HL-60 (cell line): ENCODE data around the gene PAOX.

ENCODE experiments used
- DNase-seq, 2 experiments: peaks; one replicate each; pipeline ENCODE4 v3.0.0-alpha.2; 2010 to 2020; ENCODE audit warnings: low read depth in 1 of 2, low spot score in 1 of 2
- H3K27ac ChIP-seq: fragments of 250-450 bp; sonication (Bioruptor Pico); replicated peaks from 2 replicates; pipeline ENCODE4 v1.5.1; 2020; ENCODE audit warnings: mild to moderate bottlenecking, moderate library complexity
- H3K27me3 ChIP-seq: fragments of 250-450 bp; sonication (Bioruptor Pico); 2 replicates; pipeline ENCODE4 v1.5.1; 2021; ENCODE audit warnings: mild to moderate bottlenecking, moderate library complexity; ENCODE audit not compliant: insufficient read depth, poor library complexity, severe bottlenecking
- H3K4me3 ChIP-seq: replicated peaks from 2 replicates; pipeline ENCODE4 v1.5.1; 2011; ENCODE audit warnings: mild to moderate bottlenecking, control low read depth, low read length; ENCODE audit not compliant: insufficient read depth
- CTCF ChIP-seq: IDR thresholded peaks from one replicate; pipeline ENCODE4 v1.5.1; 2011; ENCODE audit warnings: low read length, control low read depth, inconsistent platforms; ENCODE audit not compliant: insufficient read depth
- GABPA ChIP-seq: IDR thresholded peaks from 2 replicates; pipeline ENCODE4 v1.6.1; 2012; ENCODE audit warnings: low read depth
- POLR2AphosphoS5 ChIP-seq: IDR thresholded peaks from 2 replicates; pipeline ENCODE4 v1.6.1; 2012; ENCODE audit warnings: low read depth
- SPI1 ChIP-seq: IDR thresholded peaks from 2 replicates; pipeline ENCODE4 v1.6.1; 2012; ENCODE audit warnings: low read depth, mild to moderate bottlenecking, borderline replicate concordance
- TF ChIP-seq, protein P1 (sequence below): IDR thresholded peaks from 2 replicates; pipeline ENCODE4 v1.6.1; 2012; ENCODE audit warnings: low read depth; ENCODE audit not compliant: insufficient replicate concordance

Gene PAOX

GRCh38 chr10:133357285-133358161 is 21.5 kb upstream of the PAOX start, which contains the start of gene FUOM:
Gene FUOM (minus strand): TSS chr10:133358019. CDS start chr10:133358007, 12 bp downstream.
- H3K27me3 ChIP-seq = no peaks in the 10 kb centered on the region
- peak; percentile 73 to 85 for DNase-seq
- peak within 1 kb of the TSS; percentile 53 for H3K4me3 ChIP-seq
- TF ChIP-seq GABPA (peak; percentile 67; the same call in 1 of the 2 replicates), POLR2AphosphoS5 (peak; percentile 63), SPI1 (no peak; the same call in 1 of the 2 replicates)
- peak within 1 kb of the TSS; percentile 73 for H3K27ac ChIP-seq

- Histone ChIP-seq H3K27ac (no peak overlapping the region), H3K27me3 (no peaks in the 10 kb centered on the region), H3K4me3 (no peak overlapping the region)
- no peak for DNase-seq
- TF ChIP-seq, protein P1, sequence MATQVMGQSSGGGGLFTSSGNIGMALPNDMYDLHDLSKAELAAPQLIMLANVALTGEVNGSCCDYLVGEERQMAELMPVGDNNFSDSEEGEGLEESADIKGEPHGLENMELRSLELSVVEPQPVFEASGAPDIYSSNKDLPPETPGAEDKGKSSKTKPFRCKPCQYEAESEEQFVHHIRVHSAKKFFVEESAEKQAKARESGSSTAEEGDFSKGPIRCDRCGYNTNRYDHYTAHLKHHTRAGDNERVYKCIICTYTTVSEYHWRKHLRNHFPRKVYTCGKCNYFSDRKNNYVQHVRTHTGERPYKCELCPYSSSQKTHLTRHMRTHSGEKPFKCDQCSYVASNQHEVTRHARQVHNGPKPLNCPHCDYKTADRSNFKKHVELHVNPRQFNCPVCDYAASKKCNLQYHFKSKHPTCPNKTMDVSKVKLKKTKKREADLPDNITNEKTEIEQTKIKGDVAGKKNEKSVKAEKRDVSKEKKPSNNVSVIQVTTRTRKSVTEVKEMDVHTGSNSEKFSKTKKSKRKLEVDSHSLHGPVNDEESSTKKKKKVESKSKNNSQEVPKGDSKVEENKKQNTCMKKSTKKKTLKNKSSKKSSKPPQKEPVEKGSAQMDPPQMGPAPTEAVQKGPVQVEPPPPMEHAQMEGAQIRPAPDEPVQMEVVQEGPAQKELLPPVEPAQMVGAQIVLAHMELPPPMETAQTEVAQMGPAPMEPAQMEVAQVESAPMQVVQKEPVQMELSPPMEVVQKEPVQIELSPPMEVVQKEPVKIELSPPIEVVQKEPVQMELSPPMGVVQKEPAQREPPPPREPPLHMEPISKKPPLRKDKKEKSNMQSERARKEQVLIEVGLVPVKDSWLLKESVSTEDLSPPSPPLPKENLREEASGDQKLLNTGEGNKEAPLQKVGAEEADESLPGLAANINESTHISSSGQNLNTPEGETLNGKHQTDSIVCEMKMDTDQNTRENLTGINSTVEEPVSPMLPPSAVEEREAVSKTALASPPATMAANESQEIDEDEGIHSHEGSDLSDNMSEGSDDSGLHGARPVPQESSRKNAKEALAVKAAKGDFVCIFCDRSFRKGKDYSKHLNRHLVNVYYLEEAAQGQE = no peak
- TF ChIP-seq CTCF = no peak
Measured at GRCh38 chr10:133358162-133358924, 20.7 kb upstream of the PAOX start.

DNA sequence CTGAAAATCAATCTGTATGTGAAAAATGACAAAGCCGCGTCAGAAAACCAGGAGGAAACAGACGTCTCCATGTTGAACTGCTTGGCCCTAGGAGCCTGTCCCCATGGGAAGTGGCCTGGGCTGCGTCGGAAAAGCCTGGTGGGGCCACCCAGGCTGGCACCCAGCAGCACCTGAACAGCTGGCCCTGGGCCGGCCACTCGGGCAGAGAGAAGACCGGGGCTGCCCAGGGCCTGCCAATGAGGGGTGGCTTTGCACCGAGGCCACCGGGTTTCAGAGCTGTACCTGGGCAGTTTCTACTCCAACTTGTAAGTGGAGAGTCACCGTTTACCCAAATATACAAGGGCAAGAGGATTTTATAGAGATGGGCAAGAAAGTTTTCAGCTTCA is 20.1 kb upstream of the PAOX start:
- no peak for DNase-seq
- H3K27ac ChIP-seq = no peak overlapping the region
- H3K4me3 ChIP-seq = no peak overlapping the region
- TF ChIP-seq CTCF = no peak
- TF ChIP-seq, protein P1 = no peak
- no peak for TF ChIP-seq POLR2AphosphoS5
- no peak for TF ChIP-seq GABPA
- no peak for TF ChIP-seq SPI1
- H3K27me3 ChIP-seq = no peaks in the 10 kb centered on the region

GRCh38 chr10:133359554-133359971 is 19.5 kb upstream of the PAOX start:
- TF ChIP-seq GABPA = no peak
- TF ChIP-seq CTCF = no peak
- TF ChIP-seq, protein P1 = no peak
- no peak for TF ChIP-seq POLR2AphosphoS5
- no peak for TF ChIP-seq SPI1
- Histone ChIP-seq H3K4me3 (no peak overlapping the region), H3K27me3 (no peaks in the 10 kb centered on the region), H3K27ac (no peak overlapping the region)
- no peak for DNase-seq
